Mesenchymal stem cell (in vitro differentiated cells and primary cell): ENCODE results near the gene MIB1.
A peak's percentile ranks its signal among the peaks of the same experiment; 100 is the strongest.

Experiments used
- DNase-seq: peaks from one replicate; pipeline ENCODE4 v3.0.0-alpha.2; 2013
- H2AFZ ChIP-seq: one replicate; pipeline ENCODE4 v1.6.1; 2013; ENCODE audit warnings: low read depth, mild to moderate bottlenecking, control low read depth, inconsistent platforms, low read length, moderate library complexity
- H2AK5ac ChIP-seq: 2 replicates; pipeline ENCODE4 v1.6.1; 2013; ENCODE audit warnings: low read length, moderate library complexity, mild to moderate bottlenecking, inconsistent platforms; ENCODE audit not compliant: severe bottlenecking
- H2BK120ac ChIP-seq: one replicate; pipeline ENCODE4 v1.6.1; 2013; ENCODE audit warnings: low read depth, mild to moderate bottlenecking, inconsistent platforms, low read length, moderate library complexity
- H2BK12ac ChIP-seq, 2 experiments: one replicate each; pipeline ENCODE4 v1.6.1; 2013; ENCODE audit warnings: inconsistent platforms in 2 of 2, low read length in 2 of 2, mild to moderate bottlenecking in 2 of 2, moderate library complexity in 2 of 2, control low read depth in 1 of 2
- H2BK15ac ChIP-seq: one replicate; pipeline ENCODE4 v1.6.1; 2013; ENCODE audit warnings: mild to moderate bottlenecking, low read depth, inconsistent platforms; ENCODE audit not compliant: poor library complexity, severe bottlenecking
- H2BK5ac ChIP-seq: 2 replicates; pipeline ENCODE4 v1.6.1; 2013; ENCODE audit warnings: low read depth, mild to moderate bottlenecking, low read length, control low read depth, inconsistent platforms; ENCODE audit not compliant: poor library complexity, severe bottlenecking
- H3K14ac ChIP-seq, 2 experiments: one replicate each; pipeline ENCODE4 v1.6.1; 2013; ENCODE audit warnings: inconsistent platforms in 2 of 2, low read length in 2 of 2, control low read depth in 1 of 2, mild to moderate bottlenecking in 1 of 2, moderate library complexity in 1 of 2
- H3K18ac ChIP-seq, 2 experiments: one replicate each; pipeline ENCODE4 v1.6.1; 2013; ENCODE audit warnings: inconsistent platforms in 2 of 2, low read length in 2 of 2, control low read depth in 1 of 2, low read depth in 1 of 2, mild to moderate bottlenecking in 1 of 2
- H3K23ac ChIP-seq, 2 experiments: one replicate each; pipeline ENCODE4 v1.6.1; 2013; ENCODE audit warnings: inconsistent platforms in 2 of 2, low read length in 2 of 2, mild to moderate bottlenecking in 2 of 2, moderate library complexity in 2 of 2, control low read depth in 1 of 2
- H3K27ac ChIP-seq: 2 replicates; pipeline ENCODE4 v1.5.1; 2013; ENCODE audit warnings: mild to moderate bottlenecking, moderate library complexity, low read length, control low read depth, inconsistent platforms; ENCODE audit not compliant: poor library complexity, severe bottlenecking
- H3K27me3 ChIP-seq, 2 experiments: 2 replicates each; pipeline versions ENCODE4 v1.6.1 to v1.7.0; 2013; ENCODE audit warnings: low read length in 2 of 2, mild to moderate bottlenecking in 2 of 2, moderate library complexity in 2 of 2, control low read depth in 1 of 2, inconsistent platforms in 1 of 2; ENCODE audit not compliant: control insufficient read depth in 1 of 2, insufficient read depth in 1 of 2
- H3K36me3 ChIP-seq, 2 experiments: 2 replicates each; pipeline versions ENCODE4 v1.6.1 to v1.7.0; 2013; ENCODE audit warnings: low read length in 2 of 2, control low read depth in 1 of 2, inconsistent platforms in 1 of 2, low read depth in 1 of 2, mild to moderate bottlenecking in 1 of 2; ENCODE audit not compliant: insufficient read depth in 2 of 2, control insufficient read depth in 1 of 2
- H3K4ac ChIP-seq, 2 experiments: one replicate each; pipeline ENCODE4 v1.6.1; 2013; ENCODE audit warnings: inconsistent platforms in 2 of 2, low read length in 2 of 2, mild to moderate bottlenecking in 2 of 2, moderate library complexity in 2 of 2, control low read depth in 1 of 2, low read depth in 1 of 2
- H3K4me1 ChIP-seq: 2 replicates; pipeline ENCODE4 v1.6.1; 2013; ENCODE audit warnings: low read depth, low read length, control low read depth; ENCODE audit not compliant: control insufficient read depth, insufficient read depth
- H3K4me2 ChIP-seq: 2 replicates; pipeline ENCODE4 v1.6.1; 2013; ENCODE audit warnings: low read length, mild to moderate bottlenecking, inconsistent platforms; ENCODE audit not compliant: poor library complexity, severe bottlenecking
- H3K4me3 ChIP-seq, 2 experiments: 2 replicates each; pipeline versions ENCODE4 v1.5.1 to v1.7.0; 2013; ENCODE audit warnings: low read length in 2 of 2, mild to moderate bottlenecking in 2 of 2, control low read depth in 1 of 2, low read depth in 1 of 2; ENCODE audit not compliant: insufficient read depth in 1 of 2
- H3K79me1 ChIP-seq: replicated peaks from 2 replicates; pipeline ENCODE4 v1.6.1; 2013; ENCODE audit warnings: mild to moderate bottlenecking, control low read depth, low read length, inconsistent platforms; ENCODE audit not compliant: poor library complexity, severe bottlenecking
- H3K9ac ChIP-seq: 2 replicates; pipeline ENCODE4 v1.7.0; 2013; ENCODE audit warnings: mild to moderate bottlenecking, low read length, moderate library complexity
- H3K9me3 ChIP-seq: 2 replicates; pipeline ENCODE4 v1.7.0; 2013; ENCODE audit warnings: mild to moderate bottlenecking, low read length; ENCODE audit not compliant: control insufficient read depth
- H4K8ac ChIP-seq: one replicate; pipeline ENCODE4 v1.6.1; 2013; ENCODE audit warnings: inconsistent platforms, mild to moderate bottlenecking, low read length, moderate library complexity
- H4K91ac ChIP-seq: one replicate; pipeline ENCODE4 v1.6.1; 2013; ENCODE audit warnings: mild to moderate bottlenecking, low read length, inconsistent platforms
- WGBS: methylation state at CpG from one replicate; pipeline ENCODE4 v1.1.7; 2013; ENCODE audit warnings: mixed read lengths; 5-methylcytosine and 5-hydroxymethylcytosine counted together

MIB1 gene

DNA sequence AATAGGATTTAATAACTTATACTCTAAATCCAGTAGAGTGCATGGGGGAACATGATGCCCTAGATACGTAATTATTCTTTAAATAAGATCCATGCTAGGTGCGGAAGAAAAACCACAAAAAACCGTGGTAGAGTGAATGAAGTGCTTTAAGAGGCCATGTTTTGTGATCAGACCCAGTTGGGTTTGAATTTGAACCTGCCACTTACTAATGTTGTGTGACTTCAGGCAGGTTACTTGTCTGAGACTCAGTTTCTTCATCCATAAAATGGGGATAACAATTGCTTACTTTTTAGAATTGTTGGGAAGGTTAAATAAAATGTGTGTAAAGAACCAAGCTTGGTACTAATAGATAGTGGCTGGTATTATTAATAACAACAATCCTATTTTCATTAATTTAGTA, 17.2 kb downstream of the MIB1 start:
- Histone ChIP-seq H4K91ac (no peak overlapping the region), H3K18ac (no peak overlapping the region), H3K4me3 (no peak overlapping the region), H3K27me3 (no peaks in the 10 kb centered on the region), H3K23ac (no peak overlapping the region), H3K4me2 (no peak overlapping the region), H2BK15ac (no peak overlapping the region), H3K4me1 (peaks cover 3% of the 10 kb centered on the region), H2AFZ (no peak overlapping the region), H3K14ac (no peak overlapping the region), H2BK5ac (no peak overlapping the region), H3K79me1 (peaks cover 7% of the 10 kb centered on the region), H3K9ac (no peak overlapping the region), H4K8ac (no peak overlapping the region), H3K36me3 (no peaks in the 10 kb centered on the region), H2BK120ac (no peak overlapping the region), H2AK5ac (no peak overlapping the region), H3K4ac (no peak overlapping the region), H2BK12ac (no peak overlapping the region), H3K27ac (no peak overlapping the region), H3K9me3 (no peaks in the 10 kb centered on the region)
- no peak for DNase-seq
- WGBS, result 96% methylated on average over 3 of the region's 3 CpGs

DNA sequence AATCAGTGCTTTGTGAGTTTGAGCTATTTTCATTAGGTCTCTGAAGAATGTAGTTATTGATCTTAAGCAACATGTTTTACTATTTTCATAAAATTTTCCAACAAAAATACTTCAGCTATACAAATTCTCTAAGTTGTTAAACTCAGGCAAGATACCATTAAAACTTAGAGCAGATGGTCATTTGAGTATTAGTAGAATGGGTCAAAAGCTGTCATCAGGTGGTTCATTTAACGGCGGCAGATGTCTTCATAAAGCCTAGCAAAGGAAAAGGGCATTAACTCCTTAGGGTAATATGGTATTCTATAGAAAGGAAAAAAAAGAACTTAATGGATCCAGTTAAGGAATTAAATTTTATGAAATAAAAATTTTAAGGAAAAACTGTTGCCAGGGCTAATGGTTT, 19.2 kb downstream of the MIB1 start:
- Histone ChIP-seq H3K4ac (no peak overlapping the region), H3K79me1 (peaks cover 2% of the 10 kb centered on the region), H2BK5ac (no peak overlapping the region), H2AK5ac (no peak overlapping the region), H3K9ac (no peak overlapping the region), H3K23ac (no peak overlapping the region), H3K4me1 (peaks cover 3% of the 10 kb centered on the region), H2AFZ (no peak overlapping the region), H3K9me3 (no peaks in the 10 kb centered on the region), H3K27ac (no peak overlapping the region), H2BK12ac (no peak overlapping the region), H3K27me3 (no peaks in the 10 kb centered on the region), H3K18ac (no peak overlapping the region), H2BK120ac (no peak overlapping the region), H3K36me3 (no peaks in the 10 kb centered on the region), H4K8ac (no peak overlapping the region), H4K91ac (no peak overlapping the region), H3K4me3 (no peak overlapping the region), H3K14ac (no peak overlapping the region), H2BK15ac (no peak overlapping the region), H3K4me2 (no peak overlapping the region)
- DNase-seq, result no peak
- 70% methylated on average over 2 of the region's 2 CpGs for WGBS

DNA sequence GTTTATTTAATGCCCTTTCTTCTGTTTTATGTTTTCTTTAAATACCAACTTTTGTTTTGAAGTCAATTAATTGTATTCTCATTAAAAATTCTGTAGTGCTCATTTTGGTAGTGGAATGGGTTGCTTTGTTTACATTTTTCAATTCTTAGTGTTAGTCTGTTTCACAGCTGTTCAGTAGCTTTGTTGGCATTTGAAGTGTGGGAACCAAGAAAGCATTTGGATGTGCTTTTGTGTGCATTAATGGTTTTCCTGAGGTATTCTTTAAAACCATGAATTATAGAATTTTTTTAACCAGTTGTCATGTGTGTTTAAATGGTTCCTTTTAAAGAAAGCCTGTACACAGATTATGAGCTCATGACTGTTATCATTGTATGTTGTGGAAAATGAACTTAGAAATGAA, 19.7 kb downstream of the MIB1 start:
- H2BK120ac ChIP-seq, result no peak overlapping the region
- no peak overlapping the region for H2BK12ac ChIP-seq
- H3K9me3 ChIP-seq, result no peaks in the 10 kb centered on the region
- H3K18ac ChIP-seq, result no peak overlapping the region
- H3K4me1 ChIP-seq, result peaks cover 3% of the 10 kb centered on the region
- DNase-seq, result peak; percentile 63
- no peaks in the 10 kb centered on the region for H3K36me3 ChIP-seq
- no peak overlapping the region for H4K91ac ChIP-seq
- no peak overlapping the region for H2AFZ ChIP-seq
- no peak overlapping the region for H2AK5ac ChIP-seq
- no peak overlapping the region for H2BK15ac ChIP-seq
- no peak overlapping the region for H3K23ac ChIP-seq
- no peak overlapping the region for H2BK5ac ChIP-seq
- H3K4ac ChIP-seq, result no peak overlapping the region
- no peak overlapping the region for H3K27ac ChIP-seq
- H3K14ac ChIP-seq, result no peak overlapping the region
- peaks cover 1% of the 10 kb centered on the region for H3K79me1 ChIP-seq
- no peak overlapping the region for H4K8ac ChIP-seq
- H3K9ac ChIP-seq, result no peak overlapping the region
- H3K4me3 ChIP-seq, result no peak overlapping the region
- H3K4me2 ChIP-seq, result no peak overlapping the region
- H3K27me3 ChIP-seq, result no peaks in the 10 kb centered on the region

DNA sequence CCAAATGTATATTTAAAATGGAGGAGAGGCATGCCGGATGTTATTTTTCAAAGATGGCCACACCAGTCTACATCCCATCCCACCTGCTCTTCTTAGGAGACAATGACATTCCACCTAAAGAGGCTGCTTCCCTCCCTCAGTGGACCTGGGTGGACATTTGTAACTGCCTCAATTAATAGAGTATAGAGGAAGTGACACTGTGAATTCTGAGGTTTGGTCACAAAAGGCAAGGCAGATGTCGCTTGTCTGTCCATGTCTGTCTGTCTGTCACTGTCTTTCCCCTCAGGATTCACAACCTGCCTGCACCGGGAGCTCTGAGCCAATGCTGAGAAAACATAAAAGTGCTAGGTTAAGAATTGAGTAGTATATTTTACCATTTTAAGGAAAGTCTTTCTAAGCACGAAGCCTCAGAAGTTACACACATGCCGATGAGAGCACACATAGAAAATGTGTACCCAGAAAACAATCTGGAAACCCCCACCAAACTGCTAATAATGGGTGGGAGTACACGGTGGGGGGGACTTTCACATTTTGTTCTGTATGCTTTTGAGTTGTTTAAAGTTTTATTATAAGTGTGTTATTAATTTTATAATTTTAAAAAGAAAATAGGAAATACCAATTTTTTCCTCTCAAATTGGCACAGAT, 21.0 kb downstream of the MIB1 start:
- H3K4ac ChIP-seq, result no peak overlapping the region
- H2BK15ac ChIP-seq, result no peak overlapping the region
- WGBS, result 88% methylated on average over 2 of the region's 6 CpGs

More for the DNA sequence above, 21.0 kb downstream of the MIB1 start:
- Histone ChIP-seq H4K91ac (no peak overlapping the region), H3K79me1 (peaks cover 5% of the 10 kb centered on the region), H3K4me1 (no peaks in the 10 kb centered on the region), H3K36me3 (peaks cover 0 to 11% of the 10 kb centered on the region in 2 experiments), H2BK120ac (no peak overlapping the region), H3K9me3 (no peaks in the 10 kb centered on the region), H2AK5ac (no peak overlapping the region), H3K18ac (no peak overlapping the region), H2AFZ (no peak overlapping the region), H3K4me2 (no peak overlapping the region), H2BK5ac (no peak overlapping the region), H3K23ac (no peak overlapping the region), H3K14ac (no peak overlapping the region), H4K8ac (no peak overlapping the region), H2BK12ac (no peak overlapping the region), H3K27ac (no peak overlapping the region), H3K9ac (no peak overlapping the region), H3K4me3 (no peak overlapping the region), H3K27me3 (no peaks in the 10 kb centered on the region)
- DNase-seq, result no peak
